HG02870 (cell line): ENCODE measurements around the gene TSHZ3.

Experiments used
- ATAC-seq: cut with Tn5 transposase; IDR thresholded peaks from one replicate; pipeline ENCODE4 v1.9.1; 2021; ENCODE audit warnings: mild to moderate bottlenecking, moderate library complexity; ENCODE audit not compliant: unreplicated experiment

The TSHZ3 gene

GRCh38 chr19:31268751-31269383 is 80.4 kb downstream of the TSHZ3 start:
- no peak for ATAC-seq

- no peak for ATAC-seq
These were observed 82.5 kb downstream of the TSHZ3 start for GRCh38 chr19:31266731-31267130.

- no peak for ATAC-seq
These were observed 83.0 kb downstream of the TSHZ3 start for GRCh38 chr19:31266196-31266595.

- no peak for ATAC-seq
These were observed 85.0 kb downstream of the TSHZ3 start for GRCh38 chr19:31264041-31264778.

- no peak for ATAC-seq
These were observed 85.9 kb downstream of the TSHZ3 start for GRCh38 chr19:31263328-31263727.

- ATAC-seq: no peak
These were observed 86.5 kb downstream of the TSHZ3 start for GRCh38 chr19:31262725-31263191.

- ATAC-seq: no peak
These were observed 87.5 kb downstream of the TSHZ3 start for GRCh38 chr19:31261603-31262212.

GRCh38 chr19:31261019-31261602 is 88.1 kb downstream of the TSHZ3 start:
- ATAC-seq: no peak

GRCh38 chr19:31260171-31260933 is 88.9 kb downstream of the TSHZ3 start:
- ATAC-seq: no peak

GRCh38 chr19:31258211-31259052 is 90.8 kb downstream of the TSHZ3 start:
- no peak for ATAC-seq

- ATAC-seq: no peak
These were observed 91.7 kb downstream of the TSHZ3 start for GRCh38 chr19:31257426-31258130.

- no peak for ATAC-seq
These were observed 92.2 kb downstream of the TSHZ3 start for GRCh38 chr19:31257025-31257424.

- no peak for ATAC-seq
These were observed 92.7 kb downstream of the TSHZ3 start for GRCh38 chr19:31256593-31256960.

- no peak for ATAC-seq
These were observed 93.2 kb downstream of the TSHZ3 start for GRCh38 chr19:31255831-31256592.

- no peak for ATAC-seq
These were observed 93.9 kb downstream of the TSHZ3 start for GRCh38 chr19:31255174-31255799.

GRCh38 chr19:31254611-31255010 is 94.6 kb downstream of the TSHZ3 start:
- ATAC-seq: no peak

GRCh38 chr19:31254180-31254551 is 95.1 kb downstream of the TSHZ3 start:
- no peak for ATAC-seq

- no peak for ATAC-seq
These were observed 95.6 kb downstream of the TSHZ3 start for GRCh38 chr19:31253526-31254179.
